Endothelial cell of umbilical vein (primary cell): ENCODE measurements around the gene ADGRB2. TPM values are rescaled to one million over a fixed set of nuclear protein-coding genes. Genes with fewer than 3 reads are reported as not detected.

ENCODE experiments used
- Bru-seq: library from RNA; stranded (reverse); fragments of 400-500 nt; gene quantifications from one replicate; lab custom pipeline; 2021; lab: Mats Ljungman, UMichigan
- BruChase-seq, 2 experiments: library from RNA; stranded (reverse); fragments of 400-500 nt; gene quantifications; one replicate each; lab custom pipeline; 2021; lab: Mats Ljungman, UMichigan
- BruUV-seq: library from RNA; stranded (reverse); fragments of 400-500 nt; replicated peaks from 2 replicates; lab custom pipeline; 2021; lab: Mats Ljungman, UMichigan
- CTCF ChIA-PET: fragments of 300-600, 350-600 bp; sonication (Branson Sonifier 250); formaldehyde crosslinking; loops from one replicate; lab custom pipeline; 2021; ENCODE audit warnings: antibody characterized with exemption, inconsistent platforms; lab: Charles Lee
- POLR2A ChIA-PET: fragments of 300-600, 350-600 bp; sonication (Branson Sonifier 250); formaldehyde crosslinking; loops from one replicate; lab custom pipeline; 2021; ENCODE audit warnings: antibody characterized with exemption, inconsistent platforms; lab: Charles Lee
- DNase-seq: peaks from one replicate; pipeline ENCODE4 v3.0.0-alpha.2; 2011; ENCODE audit warnings: low read depth, low spot score
- FAIRE-seq: peaks from 2 replicates; lab custom pipeline; 2011; peaks lifted over from hg19 to GRCh38; lab: Jason Lieb, UNC
- H2AFZ ChIP-seq: 2 replicates; pipeline ENCODE4 v1.6.0; 2012; ENCODE audit warnings: low read depth, low read length, control low read depth, inconsistent platforms
- H3K27ac ChIP-seq: 2 replicates; pipeline ENCODE4 v1.5.1; 2011; ENCODE audit warnings: low read depth, mild to moderate bottlenecking, control low read depth, low read length, moderate library complexity; ENCODE audit not compliant: insufficient read depth
- H3K27me3 ChIP-seq, 2 experiments: 2 replicates each; pipeline versions ENCODE4 v1.6.0 to v1.6.1; 2011; ENCODE audit warnings: low read length in 2 of 2, mixed read lengths in 1 of 2; ENCODE audit not compliant: control insufficient read depth in 2 of 2, insufficient read depth in 2 of 2
- H3K36me3 ChIP-seq, 2 experiments: 2 replicates in 1 of 2; 3 replicates in 1 of 2; pipeline ENCODE4 v1.5.1; 2011; ENCODE audit warnings: low read length in 2 of 2, mild to moderate bottlenecking in 1 of 2, moderate library complexity in 1 of 2; ENCODE audit not compliant: control insufficient read depth in 2 of 2, insufficient read depth in 2 of 2; ENCODE audit errors: extremely low read depth in 1 of 2
- H3K4me1 ChIP-seq: 3 replicates; pipeline ENCODE4 v1.5.1; 2011; ENCODE audit warnings: mild to moderate bottlenecking, low read length; ENCODE audit not compliant: control insufficient read depth, insufficient read depth; ENCODE audit errors: extremely low read depth
- H3K4me2 ChIP-seq: 2 replicates; pipeline ENCODE4 v1.6.1; 2011; ENCODE audit warnings: low read length, control low read depth, mixed read lengths; ENCODE audit not compliant: insufficient read depth
- H3K4me3 ChIP-seq, 3 experiments: fragments of 200-600 bp in 1 of 3; sonication (generic), shearing (Covaris generic) in 1 of 3; replicated peaks in 1 of 3; 2 replicates each; pipeline ENCODE4 v1.5.1; 2011 to 2016; ENCODE audit warnings: control low read depth in 3 of 3, low read length in 3 of 3, mild to moderate bottlenecking in 2 of 3, inconsistent platforms in 1 of 3, low read depth in 1 of 3, moderate library complexity in 1 of 3; ENCODE audit not compliant: insufficient read depth in 1 of 3
- H3K79me2 ChIP-seq: 2 replicates; pipeline ENCODE4 v1.6.0; 2012; ENCODE audit warnings: low read length, inconsistent platforms; ENCODE audit not compliant: control insufficient read depth, insufficient read depth
- H3K9ac ChIP-seq: replicated peaks from 2 replicates; pipeline ENCODE3; 2011; ENCODE audit warnings: low read length, control low read depth; ENCODE audit not compliant: insufficient read depth; ENCODE audit errors: extremely low read depth
- H3K9me1 ChIP-seq: replicated peaks from 3 replicates; pipeline ENCODE4 v1.6.0; 2011; ENCODE audit warnings: mild to moderate bottlenecking, low read length; ENCODE audit not compliant: control insufficient read depth, insufficient read depth; ENCODE audit errors: extremely low read depth
- H3K9me3 ChIP-seq: replicated peaks from 2 replicates; pipeline ENCODE4 v1.5.1; 2012; ENCODE audit warnings: low read length, inconsistent platforms; ENCODE audit not compliant: control insufficient read depth, insufficient read depth
- H4K20me1 ChIP-seq: replicated peaks from 2 replicates; pipeline ENCODE3; 2011; ENCODE audit warnings: mild to moderate bottlenecking, low read length; ENCODE audit not compliant: control insufficient read depth, insufficient read depth; ENCODE audit errors: extremely low read depth
- CTCF ChIP-seq, 2 donors: IDR thresholded peaks; 1 replicate in 1 of 2; 2 replicates in 1 of 2; pipeline ENCODE4 v1.5.1; 2011; ENCODE audit warnings: low read length in 2 of 2, mild to moderate bottlenecking in 2 of 2, moderate library complexity in 2 of 2, control low read depth in 1 of 2, inconsistent platforms in 1 of 2, low read depth in 1 of 2; ENCODE audit not compliant: insufficient read depth in 1 of 2; ENCODE audit errors: extremely low read depth in 1 of 2
- EZH2 ChIP-seq: IDR thresholded peaks from 2 replicates; pipeline ENCODE4 v1.6.1; 2012; ENCODE audit warnings: borderline replicate concordance, low read depth, mild to moderate bottlenecking, moderate library complexity, low read length, inconsistent platforms; ENCODE audit not compliant: severe bottlenecking
- POLR2AphosphoS5 ChIP-seq: IDR thresholded peaks from 2 replicates; pipeline ENCODE4 v1.6.1; 2012; ENCODE audit warnings: low read depth, mild to moderate bottlenecking, control low read depth, low read length, moderate library complexity; ENCODE audit not compliant: insufficient read depth
- dilution Hi-C: fragments of 300-500 bp; cut with MboI; formaldehyde crosslinking; loops from one replicate; pipeline ENCODE4 v1.15.0; 2019; ENCODE audit warnings: low sequenced_read_pairs; ENCODE audit not compliant: extremely low pct_ligation_motif_present
- intact Hi-C: fragments of 100-400 bp; cut with micrococcal nuclease; formaldehyde crosslinking; loops from one replicate; pipeline ENCODE4 v1.10.0; 2022
- long read RNA-seq: library from polyadenylated mRNA; stranded (forward); transcript quantifications from one replicate; pipeline ENCODE4 v2.0.0, GENCODE V29; 2021
- polyA minus RNA-seq, 3 experiments: library from RNA; depleted of rRNA, polyadenylated mRNA; stranded (reverse); fragments of >200 nt; gene quantifications; 1 replicate in 1 of 3; 2 replicates in 2 of 3; pipeline ENCODE4 v1.2.3, GENCODE V29; 2011
- polyA plus RNA-seq, 4 experiments: library from polyadenylated mRNA; depleted of rRNA in 3 of 4; stranded (reverse) in 3 of 4; unstranded in 1 of 4; fragments of >200 nt; gene quantifications; 2 replicates each; pipeline versions ENCODE4 v1.2.1 to v1.2.3, GENCODE V29; 2011 to 2012; ENCODE audit warnings: missing spikeins in 1 of 4
- total RNA-seq: library from RNA; stranded (reverse); gene quantifications from 2 replicates; pipeline ENCODE4 v1.2.3, GENCODE V29; 2021

The ADGRB2 gene
- total RNA-seq (1.5 and 3.1 TPM in 2 replicates), polyA plus RNA-seq (1.3 and 2.2 TPM in 2 replicates), polyA minus RNA-seq (1.1 and 1.4 TPM in 2 replicates), Bru-seq, nascent RNA (percentile 10 among the genes with signal in this experiment), BruChase-seq, experiment 1, labeled RNA remaining after a 6-hour chase (percentile 24 among the genes with signal in this experiment), BruChase-seq, experiment 2, labeled RNA remaining after a 2-hour chase (percentile 23 among the genes with signal in this experiment)
- polyA plus RNA-seq (2011; cell fraction: cytosol; rRNA removed), result 0.88 and 1.3 TPM in 2 replicates
- 4.9 and 5.7 TPM in 2 replicates for polyA plus RNA-seq (2011; cell fraction: nucleus; rRNA removed)
- 1.1 and 2.2 TPM in 2 replicates for polyA plus RNA-seq (2012)
- polyA minus RNA-seq (2011; cell fraction: cytosol; rRNA and poly(A)+ RNA removed), result 1.3 TPM
- 1.0 and 1.6 TPM in 2 replicates for polyA minus RNA-seq (2011; cell fraction: nucleus; rRNA and poly(A)+ RNA removed)
- long read RNA-seq, partial matches to known transcripts, result 0 of 2 reads
- long read RNA-seq, other reads (novel, unspliced or antisense), result 2 of 2 reads

GRCh38 chr1:31764312-31765040 is at the start of gene ADGRB2:
Gene ADGRB2 (minus strand): TSS chr1:31764340. CDS start chr1:31757221, 7,119 bp downstream.
- peak within 1 kb of the TSS; percentile 86 for H2AFZ ChIP-seq
- dilution Hi-C loops (no loop called here), intact Hi-C loops (loop anchor here (1.0 kb wide), 1 partner anchor 25 kb away; no protein-coding TSS in a partner anchor)
- ChIA-PET POLR2A (no interaction called here), CTCF (interaction anchor here (2.7 to 8.5 kb wide), 3 partner anchors 24 to 299 kb away, joined by 12 to 102 read pairs (median 40); no protein-coding TSS in a partner anchor)
- H4K20me1 ChIP-seq, result no peaks in the 10 kb centered on the region
- no peak within 1 kb of the TSS for H3K27ac ChIP-seq
- FAIRE-seq (no peak), DNase-seq (peak; percentile 19)
- no peaks in the 10 kb centered on the region for H3K9me1 ChIP-seq
- H3K4me3 ChIP-seq, result peak within 1 kb of the TSS; percentile 30 to 42 (median 42)
- peak in 1 of 2 donors; percentile 8 for TF ChIP-seq CTCF (IDR thresholded peaks at IDR 0.05; ENCODE audit: extremely low read depth in 1 of 2, insufficient read depth in 1 of 2, low read depth in 1 of 2, low read length in 2 of 2)
- TF ChIP-seq POLR2AphosphoS5, result no peak
- no peak for TF ChIP-seq EZH2
- no peaks in the 10 kb centered on the region for H3K36me3 ChIP-seq
- peaks cover 26% of the 10 kb centered on the region for H3K4me1 ChIP-seq
- no peaks in the 10 kb centered on the region for H3K79me2 ChIP-seq
- H3K9me3 ChIP-seq, result no peaks in the 10 kb centered on the region
- BruUV-seq, result no TSS peak
- peaks cover 3 to 7% of the 10 kb centered on the region in 2 experiments for H3K27me3 ChIP-seq
- H3K9ac ChIP-seq, result no peak within 1 kb of the TSS
- peak within 1 kb of the TSS; percentile 54 for H3K4me2 ChIP-seq
